IMR-90 (cell line): Measurements from ENCODE around the gene PDE4B. TPM values are rescaled to one million over a fixed set of nuclear protein-coding genes. Genes with fewer than 3 reads are reported as not detected.

Experiments
- ATAC-seq: fragments of 200-7000 bp; cut with Tn5 transposase; 2 replicates; pipeline ENCODE4 v1.9.1; 2020; ENCODE audit warnings: low read depth, mild to moderate bottlenecking, moderate library complexity
- BruUV-seq: library from RNA; stranded (reverse); fragments of 400-500 nt; replicated peaks from 2 replicates; lab custom pipeline; 2021; lab: Mats Ljungman, UMichigan
- CTCF ChIA-PET: fragments of 300-600 bp; formaldehyde crosslinking; extraction: SDS; loops from one replicate; lab custom pipeline; 2021; ENCODE audit warnings: antibody characterized with exemption; lab: Yijun Ruan, JAX
- POLR2A ChIA-PET: fragments of 300-600 bp; sonication (Branson Sonifier 250); formaldehyde crosslinking; loops from one replicate; lab custom pipeline; 2022; ENCODE audit warnings: antibody characterized with exemption; ENCODE audit not compliant: unreplicated experiment; lab: Charles Lee
- DNase-seq: peaks from one replicate; pipeline ENCODE4 v3.0.0; 2013
- H2AFZ ChIP-seq: replicated peaks from 2 replicates; pipeline ENCODE3; 2013; ENCODE audit warnings: low read length, mild to moderate bottlenecking; ENCODE audit not compliant: poor library complexity
- H2AK5ac ChIP-seq: 2 replicates; pipeline ENCODE4 v1.6.1; 2013; ENCODE audit warnings: low read depth, low read length, inconsistent platforms
- H2AK9ac ChIP-seq: replicated peaks from 2 replicates; pipeline ENCODE3; 2013; ENCODE audit warnings: mild to moderate bottlenecking, low read depth, low read length, moderate library complexity; ENCODE audit not compliant: poor library complexity
- H2BK120ac ChIP-seq: 2 replicates; pipeline ENCODE4 v1.6.1; 2013; ENCODE audit warnings: low read depth, low read length, inconsistent platforms
- H2BK15ac ChIP-seq: 3 replicates; pipeline ENCODE4 v1.6.1; 2013; ENCODE audit warnings: low read depth, low read length, inconsistent platforms
- H2BK20ac ChIP-seq: 2 replicates; pipeline ENCODE4 v1.6.1; 2013; ENCODE audit warnings: low read depth, mild to moderate bottlenecking, inconsistent platforms, low read length, moderate library complexity
- H2BK5ac ChIP-seq: 2 replicates; pipeline ENCODE4 v1.6.1; 2013; ENCODE audit warnings: mild to moderate bottlenecking, low read depth, low read length, inconsistent platforms; ENCODE audit not compliant: poor library complexity, severe bottlenecking
- H3K14ac ChIP-seq: replicated peaks from 2 replicates; pipeline ENCODE4 v1.6.1; 2013; ENCODE audit warnings: low read depth, low read length, inconsistent platforms
- H3K18ac ChIP-seq: 2 replicates; pipeline ENCODE4 v1.6.1; 2013; ENCODE audit warnings: low read depth, low read length, control low read depth
- H3K23ac ChIP-seq: 2 replicates; pipeline ENCODE4 v1.6.1; 2013; ENCODE audit warnings: low read depth, low read length, inconsistent platforms
- H3K27ac ChIP-seq: 2 replicates; pipeline ENCODE4 v1.5.1; 2013; ENCODE audit warnings: mild to moderate bottlenecking, control low read depth, low read length; ENCODE audit not compliant: insufficient read depth
- H3K27me3 ChIP-seq: 2 replicates; pipeline ENCODE4 v1.6.1; 2013; ENCODE audit warnings: low read length; ENCODE audit not compliant: control insufficient read depth, insufficient read depth
- H3K36me3 ChIP-seq: 2 replicates; pipeline ENCODE4 v1.6.1; 2013; ENCODE audit warnings: low read length, mixed read lengths; ENCODE audit not compliant: control insufficient read depth, insufficient read depth
- H3K4ac ChIP-seq: 2 replicates; pipeline ENCODE4 v1.6.1; 2013; ENCODE audit warnings: low read depth, low read length, inconsistent platforms
- H3K4me1 ChIP-seq: 2 replicates; pipeline ENCODE4 v1.6.1; 2013; ENCODE audit warnings: low read length, mixed read lengths; ENCODE audit not compliant: control insufficient read depth, insufficient read depth
- H3K4me2 ChIP-seq: 2 replicates; pipeline ENCODE4 v1.6.1; 2013; ENCODE audit warnings: low read depth, mild to moderate bottlenecking, control low read depth, low read length, moderate library complexity
- H3K4me3 ChIP-seq: 2 replicates; pipeline ENCODE4 v1.5.1; 2013; ENCODE audit warnings: low read depth, mild to moderate bottlenecking, control low read depth, low read length, moderate library complexity; ENCODE audit not compliant: insufficient read depth
- H3K56ac ChIP-seq: 2 replicates; pipeline ENCODE4 v1.6.1; 2013; ENCODE audit warnings: low read length, inconsistent platforms; ENCODE audit not compliant: insufficient read depth; ENCODE audit errors: extremely low read depth
- H3K79me1 ChIP-seq, 2 experiments: 2 replicates each; pipeline ENCODE4 v1.6.1; 2013; ENCODE audit warnings: low read length in 2 of 2, inconsistent platforms in 1 of 2, low read depth in 1 of 2
- H3K9ac ChIP-seq: 2 replicates; pipeline ENCODE4 v1.6.1; 2013; ENCODE audit warnings: low read depth, low read length, control low read depth
- H3K9me1 ChIP-seq: 2 replicates; pipeline ENCODE4 v1.6.1; 2013; ENCODE audit warnings: low read length, inconsistent platforms; ENCODE audit not compliant: insufficient read depth
- H3K9me3 ChIP-seq: 2 replicates; pipeline ENCODE4 v1.6.1; 2013; ENCODE audit warnings: low read length; ENCODE audit not compliant: control insufficient read depth, insufficient read depth
- H4K20me1 ChIP-seq: 2 replicates; pipeline ENCODE4 v1.6.1; 2013; ENCODE audit warnings: low read length, inconsistent platforms; ENCODE audit not compliant: insufficient read depth
- H4K5ac ChIP-seq: 2 replicates; pipeline ENCODE4 v1.6.1; 2013; ENCODE audit warnings: mild to moderate bottlenecking, low read depth, low read length, control low read depth
- H4K8ac ChIP-seq, 2 experiments: 2 replicates each; pipeline ENCODE4 v1.6.1; 2013; ENCODE audit warnings: low read depth in 2 of 2, low read length in 2 of 2, control low read depth in 1 of 2, inconsistent platforms in 1 of 2
- H4K91ac ChIP-seq: 2 replicates; pipeline ENCODE4 v1.6.1; 2013; ENCODE audit warnings: low read depth, low read length, inconsistent platforms; ENCODE audit not compliant: insufficient read depth
- FOS ChIP-seq: fragments of 150-350 bp; IDR thresholded peaks from 2 replicates; pipeline ENCODE4 v1.6.1; 2016; ENCODE audit warnings: low read depth, low read length
- MAFK ChIP-seq: IDR thresholded peaks from 2 replicates; pipeline ENCODE4 v1.6.1; 2012; ENCODE audit warnings: low read depth, low read length, improper control_type of control experiment
- NFE2L2 ChIP-seq: fragments of 150-350 bp; IDR thresholded peaks from 2 replicates; pipeline ENCODE4 v1.6.1; 2016; ENCODE audit warnings: low read depth, mild to moderate bottlenecking, low read length
- POLR2A ChIP-seq: IDR thresholded peaks from 2 replicates; pipeline ENCODE4 v1.6.1; 2012; ENCODE audit warnings: mild to moderate bottlenecking, low read depth, low read length
- RAD21 ChIP-seq: IDR thresholded peaks from 2 replicates; pipeline ENCODE4 v1.6.1; 2012; ENCODE audit warnings: low read length, improper control_type of control experiment
- RFX5 ChIP-seq: IDR thresholded peaks from 2 replicates; pipeline ENCODE4 v1.8.0; 2012; ENCODE audit warnings: low read depth, mild to moderate bottlenecking, low read length, moderate library complexity
- SMC3 ChIP-seq: fragments of 150-350 bp; IDR thresholded peaks from 2 replicates; pipeline ENCODE4 v1.6.1; 2016; ENCODE audit warnings: low read depth, mild to moderate bottlenecking, antibody characterized with exemption, low read length, moderate library complexity
- WGBS, 2 experiments: methylation state at CpG; one replicate each; pipeline versions ENCODE4 v1.1.5 to v1.1.7; 2013; ENCODE audit warnings: missing lambda C conversion rate in 2 of 2; ENCODE audit not compliant: insufficient read length in 1 of 2; ENCODE audit errors: extremely low coverage in 2 of 2; 5-methylcytosine and 5-hydroxymethylcytosine counted together
- dilution Hi-C: fragments of 300-500 bp; cut with HindIII; formaldehyde crosslinking; loops from one replicate; pipeline ENCODE4 v1.14.3; 2018; ENCODE audit warnings: low sequenced_read_pairs; ENCODE audit not compliant: unreplicated experiment
- in situ Hi-C: fragments of 300-500 bp; cut with MboI; formaldehyde crosslinking; loops from 3 replicates; pipeline ENCODE4 v1.14.3; 2019; ENCODE audit warnings: low sequenced_read_pairs, inconsistent platforms, mixed read lengths
- intact Hi-C: fragments of 100-400 bp; cut with micrococcal nuclease; formaldehyde crosslinking; loops from 2 replicates; pipeline ENCODE4 v1.10.0; 2022
- polyA plus RNA-seq, 3 experiments: library from polyadenylated mRNA; depleted of rRNA; stranded (reverse); fragments of >200 nt; gene quantifications; 2 replicates each; pipeline ENCODE4 v1.2.3, GENCODE V29; 2012; ENCODE audit warnings: low replicate concordance in 1 of 3
- total RNA-seq: library from RNA; depleted of rRNA; stranded (reverse); fragments of >200 nt; gene quantifications from 2 replicates; pipeline ENCODE4 v1.2.3, GENCODE V29; 2012
- TF ChIP-seq, protein P1 (sequence below): fragments of 150-350 bp; IDR thresholded peaks from 2 replicates; pipeline ENCODE4 v1.6.1; 2016; ENCODE audit warnings: low read depth, mild to moderate bottlenecking, low read length, moderate library complexity, borderline replicate concordance

PDE4B gene
- total and polyA plus RNA-seq, 2 of the 4 experiments (the other 2 are of a cell fraction), result 5.8 to 21.3 TPM

GRCh38 chr1:65832296-65832695, 39.6 kb downstream of the PDE4B start:
- Histone ChIP-seq H3K23ac (no peak overlapping the region), H3K4me3 (no peak overlapping the region), H3K4me1 (no peaks in the 10 kb centered on the region), H2BK5ac (no peak overlapping the region), H3K56ac (no peak overlapping the region), H2AFZ (no peak overlapping the region), H3K9ac (no peak overlapping the region), H3K18ac (no peak overlapping the region), H4K20me1 (no peaks in the 10 kb centered on the region), H2BK20ac (no peak overlapping the region), H3K4ac (no peak overlapping the region), H3K36me3 (no peaks in the 10 kb centered on the region), H2AK5ac (no peak overlapping the region), H3K14ac (no peak overlapping the region), H4K91ac (no peak overlapping the region), H2BK15ac (no peak overlapping the region), H3K79me1 (no peaks in the 10 kb centered on the region), H2BK120ac (no peak overlapping the region), H3K9me1 (no peaks in the 10 kb centered on the region), H2AK9ac (no peak overlapping the region), H3K27ac (no peak overlapping the region), H3K4me2 (no peak overlapping the region; the same call in 1 of the 2 replicates), H4K5ac (no peak overlapping the region), H3K27me3 (no peaks in the 10 kb centered on the region), H4K8ac (no peak overlapping the region), H3K9me3 (no peaks in the 10 kb centered on the region)
- peak; percentile 80 for ATAC-seq
- CTCF ChIA-PET, result interaction anchor here (0.5 to 1.1 kb wide), 2 partner anchors 14 to 126 kb away, joined by 3 to 7 read pairs; no protein-coding TSS in a partner anchor
- POLR2A ChIA-PET, result no interaction called here
- in situ Hi-C loops, result no loop called here
- no TSS peak for BruUV-seq
- TF ChIP-seq NFE2L2, result no peak
- no peak for TF ChIP-seq RFX5
- peak; percentile 34; the same call in 1 of the 2 replicates for TF ChIP-seq FOS
- TF ChIP-seq, protein P1, sequence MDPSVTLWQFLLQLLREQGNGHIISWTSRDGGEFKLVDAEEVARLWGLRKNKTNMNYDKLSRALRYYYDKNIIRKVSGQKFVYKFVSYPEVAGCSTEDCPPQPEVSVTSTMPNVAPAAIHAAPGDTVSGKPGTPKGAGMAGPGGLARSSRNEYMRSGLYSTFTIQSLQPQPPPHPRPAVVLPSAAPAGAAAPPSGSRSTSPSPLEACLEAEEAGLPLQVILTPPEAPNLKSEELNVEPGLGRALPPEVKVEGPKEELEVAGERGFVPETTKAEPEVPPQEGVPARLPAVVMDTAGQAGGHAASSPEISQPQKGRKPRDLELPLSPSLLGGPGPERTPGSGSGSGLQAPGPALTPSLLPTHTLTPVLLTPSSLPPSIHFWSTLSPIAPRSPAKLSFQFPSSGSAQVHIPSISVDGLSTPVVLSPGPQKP, result no peak
- no peak for TF ChIP-seq MAFK
- TF ChIP-seq POLR2A, result no peak
- no peak for TF ChIP-seq SMC3
- TF ChIP-seq RAD21, result no peak
- DNase-seq, result peak; percentile 72
- dilution Hi-C loops, result no loop called here
- whole genome bisulfite sequencing, 2 experiments, result no CpG with 5 or more reads among the region's 3 CpGs
- intact Hi-C loops, result no loop called here
